CD4-positive, alpha-beta T cell treated with Interleukin-15 for 1 hour (primary cell): ENCODE data around the gene IGSF3.
"Not testable (repeated sequence)": the region's sequence is repeated elsewhere in the genome, so short reads cannot be mapped to it uniquely, and the experiment has no call there.

Experiments used
- DNase-seq: peaks from one replicate; pipeline ENCODE4 v3.0.0-alpha.2; 2020

The IGSF3 gene

DNA sequence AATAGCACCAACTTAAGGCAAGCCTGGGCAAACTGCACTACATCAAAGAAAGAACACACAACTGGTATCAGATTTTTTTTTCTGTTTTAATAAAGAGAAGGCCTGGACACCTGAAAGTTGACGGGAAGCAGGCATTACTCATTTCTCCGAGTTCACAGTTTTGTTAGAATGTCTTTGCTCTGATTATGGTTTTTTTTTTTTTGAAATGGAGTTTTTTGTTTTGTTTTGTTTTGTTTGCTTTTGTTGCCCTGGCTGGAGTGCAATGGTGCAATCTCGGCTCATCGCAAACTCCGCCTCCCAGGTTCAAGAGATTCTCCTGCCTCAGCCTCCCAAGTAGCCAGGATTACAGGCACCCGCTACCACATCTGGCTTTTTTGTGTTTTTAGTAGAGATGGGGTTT is 9.7 kb downstream of the IGSF3 start:
- DNase-seq, result not testable (repeated sequence)

DNA sequence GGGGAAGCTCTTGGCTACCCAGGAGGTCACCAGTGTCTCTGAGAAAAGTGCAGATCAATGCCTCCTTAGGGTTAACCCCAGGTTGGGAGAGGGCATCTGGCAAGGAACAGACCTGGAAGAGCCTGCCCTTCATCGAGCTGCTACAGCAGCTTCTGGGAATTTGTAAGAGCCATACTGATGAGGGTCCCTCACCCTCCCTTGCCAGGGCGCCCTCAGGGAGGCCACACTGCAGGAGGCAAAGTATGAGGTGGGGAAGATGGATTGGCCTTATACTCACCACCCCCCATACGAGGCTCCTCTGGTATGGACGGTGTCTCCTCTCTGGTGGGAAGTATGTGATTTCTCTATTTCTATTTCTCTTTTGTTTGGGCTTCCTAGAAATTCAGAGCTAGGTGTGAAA is 13.2 kb downstream of the IGSF3 start:
- no peak for DNase-seq

DNA sequence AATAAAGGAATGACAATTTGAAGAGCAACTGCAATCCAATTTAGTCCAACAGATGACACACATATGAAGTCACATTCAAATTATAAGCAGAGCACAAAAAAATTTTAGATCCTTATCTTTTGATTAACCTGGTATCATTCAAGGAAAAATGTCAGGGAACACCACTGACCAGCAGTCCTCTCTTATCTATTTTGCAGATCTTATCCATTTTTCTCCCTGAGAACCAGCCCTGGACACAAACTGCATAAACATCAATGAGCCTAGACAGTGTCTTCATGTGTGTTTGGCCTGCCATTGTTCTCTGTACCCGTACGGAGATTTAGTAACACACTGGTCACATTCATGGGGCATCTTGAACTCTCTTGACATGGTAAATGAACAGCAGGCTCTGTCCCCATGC is 14.9 kb downstream of the IGSF3 start:
- DNase-seq, result not testable (repeated sequence)

DNA sequence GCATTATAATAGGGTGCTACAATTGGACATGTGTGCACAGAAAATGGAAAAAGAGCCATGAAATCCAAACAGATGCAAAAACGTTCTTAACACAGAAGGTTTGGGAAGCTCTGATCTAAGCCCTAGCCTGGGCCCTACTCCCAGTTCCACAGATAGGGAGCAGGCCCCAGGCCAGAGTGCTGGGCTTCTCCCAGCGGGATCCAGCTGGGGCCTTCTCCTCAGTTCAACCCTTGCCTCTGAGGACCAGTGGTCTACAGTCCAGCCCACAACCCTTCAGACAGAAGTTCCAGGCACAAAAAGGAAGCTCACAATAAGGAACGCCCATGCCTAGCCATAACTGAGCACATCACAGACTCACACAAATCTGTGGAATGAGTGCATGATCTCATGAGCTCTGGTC is 16.8 kb downstream of the IGSF3 start:
- not testable (repeated sequence) for DNase-seq

DNA sequence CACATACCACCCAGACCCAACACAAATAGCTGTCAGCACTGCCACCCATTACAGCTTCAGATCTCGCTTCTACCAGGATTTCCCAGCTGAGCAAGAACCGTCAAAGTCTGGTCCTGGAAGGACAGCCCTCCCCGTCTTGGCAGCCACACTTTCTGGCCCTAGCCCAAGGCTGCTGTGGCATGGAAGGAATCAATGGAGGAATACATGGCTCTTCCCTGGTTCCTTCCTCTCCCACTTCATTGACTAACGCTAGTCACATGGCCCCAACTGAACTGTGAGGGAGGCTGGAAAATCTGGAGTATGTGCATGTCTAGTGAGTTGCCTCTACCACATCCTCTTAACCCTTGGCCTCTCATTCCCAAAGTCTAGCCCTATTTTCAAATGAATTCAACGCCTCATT is 18.5 kb downstream of the IGSF3 start:
- DNase-seq, result not testable (repeated sequence)

DNA sequence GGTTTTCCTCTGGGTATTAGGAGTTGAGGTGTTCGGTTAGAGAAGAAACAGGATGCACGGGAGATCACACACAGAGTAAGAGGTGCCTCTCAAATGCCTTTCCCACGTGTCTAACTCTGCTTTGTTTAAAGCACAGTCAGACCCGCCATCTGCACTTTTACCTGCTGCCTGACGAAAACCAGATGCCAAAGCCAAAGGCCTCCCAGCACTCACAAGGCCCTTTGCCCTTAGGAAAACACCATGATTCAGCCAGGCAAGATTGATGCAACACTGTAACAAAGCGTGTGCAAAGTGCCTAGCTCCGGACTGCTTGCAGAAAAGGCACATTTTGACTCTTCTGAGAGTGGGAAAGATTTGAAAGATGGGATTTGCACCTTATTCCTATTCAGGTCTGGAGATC is 19.2 kb downstream of the IGSF3 start:
- DNase-seq, result not testable (repeated sequence)

DNA sequence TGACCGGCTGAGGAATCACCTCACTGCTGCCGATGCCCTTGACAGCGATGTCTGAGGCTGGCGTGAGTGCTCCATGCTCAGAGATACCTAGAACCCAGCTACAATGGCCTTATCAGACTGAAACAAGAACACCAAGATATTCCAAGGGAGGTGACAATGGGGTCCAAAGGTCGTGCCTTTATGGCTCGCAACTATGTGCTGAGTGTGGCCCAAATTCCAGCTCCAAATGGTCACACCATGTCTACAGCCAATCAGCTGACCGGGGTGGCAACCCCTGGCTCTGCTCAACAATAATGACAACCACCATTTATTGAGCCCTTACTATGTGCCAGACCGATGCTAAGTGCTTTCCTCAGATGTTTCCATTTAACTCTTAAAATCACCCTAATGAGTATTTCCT is 20.3 kb downstream of the IGSF3 start:
- DNase-seq, result not testable (repeated sequence)

DNA sequence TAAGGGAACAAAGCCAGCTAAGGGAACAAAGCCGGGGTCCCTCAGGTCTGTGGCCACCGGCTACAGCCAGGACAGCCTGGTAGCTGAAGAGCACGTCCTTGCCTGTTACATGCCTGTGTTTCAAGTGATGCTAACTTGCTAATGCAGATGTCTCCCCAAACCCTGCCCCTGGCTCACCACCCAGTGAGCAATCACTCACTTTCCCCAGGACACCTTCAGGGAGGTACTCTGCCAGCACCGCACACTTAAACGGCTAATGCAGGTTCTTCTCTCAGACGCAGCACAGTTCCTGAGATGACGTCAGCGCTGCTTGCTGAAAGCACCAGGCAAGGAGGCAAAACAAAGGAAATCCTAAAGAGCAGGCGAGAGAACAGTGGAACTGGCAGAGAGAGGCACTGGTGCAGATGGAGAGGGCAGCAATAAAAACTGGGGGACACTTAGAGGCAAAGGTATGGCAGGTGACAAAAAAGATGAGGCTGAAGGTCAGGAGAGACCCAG is 20.8 kb downstream of the IGSF3 start:
- DNase-seq, result not testable (repeated sequence)

DNA sequence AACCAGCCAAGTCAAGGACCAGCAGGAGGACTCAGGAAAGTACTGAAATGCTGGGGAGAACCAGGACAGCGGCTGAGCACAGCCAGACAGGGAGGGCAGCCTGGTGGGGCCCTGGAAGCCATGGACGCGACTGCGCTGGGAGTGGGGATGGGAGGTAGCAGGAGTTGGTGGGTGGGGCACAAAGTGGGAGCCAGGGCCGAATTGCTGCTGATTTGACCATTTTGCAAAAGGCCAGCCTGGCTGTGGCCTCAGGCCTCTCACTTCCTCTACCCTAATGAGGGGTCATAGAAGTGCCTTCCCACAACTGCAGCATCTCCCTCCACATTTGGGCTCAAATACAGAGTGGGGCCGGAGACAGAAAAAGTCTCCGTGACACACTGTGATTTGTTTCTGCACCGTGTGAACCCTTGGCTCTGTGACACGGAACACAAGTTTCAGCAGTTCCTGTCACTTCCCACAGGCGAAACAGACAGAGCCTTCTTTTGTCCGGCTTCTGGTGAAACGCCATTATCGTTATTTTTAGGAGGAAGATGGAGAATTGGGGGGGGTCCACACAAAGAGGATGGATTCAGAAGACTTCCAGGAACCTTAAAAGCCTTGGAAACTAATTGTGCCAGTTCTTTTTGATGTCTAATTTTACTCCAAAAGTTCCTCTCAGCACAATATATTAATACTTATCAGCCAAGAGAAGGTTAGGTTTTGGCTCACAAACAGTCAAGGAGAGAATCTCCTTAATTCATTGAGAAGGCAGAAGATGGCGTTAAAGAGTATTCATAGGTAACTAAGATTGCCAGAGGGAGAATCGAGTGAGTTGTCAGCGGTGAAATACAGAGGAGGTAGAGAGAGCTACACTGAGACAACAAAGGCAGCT is 21.5 kb downstream of the IGSF3 start:
- not testable (repeated sequence) for DNase-seq

DNA sequence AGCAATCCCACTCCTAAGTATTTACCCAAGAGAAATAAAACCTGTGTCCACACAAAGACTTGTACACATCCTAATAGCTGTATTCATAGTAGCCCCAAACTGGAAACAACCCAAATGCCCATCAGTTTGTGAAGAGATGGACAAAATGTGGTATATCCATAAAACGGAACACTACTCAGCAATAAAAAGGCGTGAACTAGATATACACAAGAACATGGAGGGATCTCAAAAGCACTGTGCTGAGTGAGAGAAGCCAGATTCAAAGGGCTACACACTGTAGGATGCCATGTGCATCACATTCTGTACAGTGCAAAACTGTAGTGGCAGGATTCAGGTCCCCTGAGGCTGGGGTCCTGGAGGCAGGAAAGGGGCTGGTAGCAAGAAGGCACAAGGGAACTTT is 22.5 kb downstream of the IGSF3 start:
- not testable (repeated sequence) for DNase-seq

DNA sequence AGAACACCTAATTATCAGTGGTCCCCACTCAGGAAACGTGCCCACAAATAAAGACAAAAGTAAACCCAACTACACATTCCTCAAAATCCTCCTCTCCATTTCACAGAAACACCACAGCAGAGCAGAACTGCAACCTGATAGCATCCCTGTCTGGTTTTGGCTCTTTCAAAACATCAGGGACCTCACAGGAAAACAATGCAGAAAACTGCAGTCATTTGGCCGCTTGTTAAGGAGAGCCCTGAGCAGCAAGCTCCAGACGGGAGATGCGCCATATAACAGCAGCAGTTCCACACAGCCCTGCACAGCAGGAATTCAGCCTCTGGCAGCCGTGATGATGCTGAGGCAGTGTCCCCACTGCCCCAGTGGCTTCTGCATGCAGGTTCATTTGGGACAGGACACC is 23.4 kb downstream of the IGSF3 start:
- DNase-seq, result not testable (repeated sequence)

DNA sequence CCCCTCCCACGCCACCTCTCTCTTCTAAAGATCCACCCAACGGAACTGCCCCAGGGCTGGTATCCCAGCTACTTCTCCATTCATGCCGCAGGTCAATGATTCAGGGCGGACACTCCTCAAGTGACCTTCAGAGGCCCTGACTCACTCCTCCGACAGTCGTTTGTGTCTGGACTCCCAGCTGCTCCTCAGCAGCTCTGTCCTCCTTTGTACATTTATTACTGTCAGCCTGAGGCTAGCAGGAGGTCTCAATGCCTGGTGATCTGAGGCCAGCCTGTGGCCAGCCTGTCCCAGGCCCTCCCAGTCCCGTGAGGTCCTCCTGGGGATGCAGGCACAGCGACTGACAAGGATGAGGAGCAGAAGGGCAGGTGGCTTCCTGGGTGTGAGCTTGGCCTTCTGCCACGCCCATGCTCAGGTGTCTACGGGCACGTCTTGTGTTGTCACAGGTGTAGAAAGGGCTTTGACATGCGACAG is 24.2 kb downstream of the IGSF3 start:
- DNase-seq, result not testable (repeated sequence)

DNA sequence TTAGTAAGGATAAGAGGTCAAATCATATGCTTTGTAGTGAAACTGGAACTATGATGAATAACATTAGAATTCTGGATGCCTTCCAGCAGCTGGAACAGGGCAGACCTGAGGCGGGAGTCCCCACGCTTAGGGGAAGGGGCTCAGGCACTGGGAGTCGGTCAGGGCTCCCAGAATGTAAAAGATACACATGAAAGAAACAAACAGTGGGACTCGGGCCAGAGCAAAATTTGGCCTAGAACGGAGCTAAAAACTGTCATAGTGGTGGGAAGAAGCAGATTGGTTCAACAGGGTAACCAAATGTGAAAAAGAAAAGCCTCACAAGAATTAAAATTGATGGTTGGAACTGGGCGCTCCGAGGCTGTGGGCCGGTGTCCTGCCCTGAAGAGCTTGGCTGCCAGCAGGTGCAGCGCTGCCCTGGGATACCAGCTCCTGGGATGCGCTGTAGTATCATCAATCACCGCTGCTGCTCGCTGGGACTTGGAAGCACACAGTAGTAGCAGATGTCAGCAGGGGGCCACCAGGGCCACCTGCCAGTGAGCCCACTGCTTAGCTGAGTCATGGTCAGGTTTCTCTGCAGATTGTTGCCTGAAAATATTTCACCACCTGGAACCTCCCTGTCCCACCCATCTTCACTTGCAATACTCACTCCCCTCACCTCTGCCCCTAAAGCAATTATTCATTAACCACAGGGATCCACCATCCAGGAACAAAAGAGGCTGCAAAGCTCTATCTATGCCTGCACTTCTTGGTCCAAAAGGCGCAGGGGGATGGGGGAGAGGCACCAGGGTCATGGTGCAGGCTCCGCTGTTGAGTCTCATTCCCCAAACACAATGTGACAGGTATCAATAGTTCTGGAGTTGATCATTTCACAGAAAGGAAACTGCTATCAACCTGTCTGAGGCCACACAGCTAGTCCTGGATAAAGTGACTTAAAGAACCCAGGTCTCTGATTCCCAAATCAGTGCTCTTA is 24.9 kb downstream of the IGSF3 start:
- DNase-seq, result not testable (repeated sequence)

DNA sequence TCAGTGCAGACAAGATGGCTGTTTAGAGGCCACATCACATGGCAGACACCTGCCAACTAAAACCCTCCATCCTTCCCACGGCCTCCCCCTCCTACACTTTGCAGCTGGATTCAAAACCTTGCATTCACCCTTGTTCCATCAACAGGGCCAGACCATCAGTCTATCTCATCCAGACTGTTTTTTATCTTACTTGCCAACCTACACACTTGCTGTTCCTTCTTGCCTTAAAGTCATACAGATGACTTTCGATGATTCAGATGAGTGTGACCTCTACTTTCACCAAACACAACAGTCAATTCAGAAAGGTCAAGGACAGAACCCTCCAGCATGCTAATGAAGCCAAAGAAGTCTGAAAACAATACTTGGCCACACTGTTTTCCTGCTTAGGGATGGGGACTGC is 29.9 kb downstream of the IGSF3 start:
- DNase-seq, result not testable (repeated sequence)

DNA sequence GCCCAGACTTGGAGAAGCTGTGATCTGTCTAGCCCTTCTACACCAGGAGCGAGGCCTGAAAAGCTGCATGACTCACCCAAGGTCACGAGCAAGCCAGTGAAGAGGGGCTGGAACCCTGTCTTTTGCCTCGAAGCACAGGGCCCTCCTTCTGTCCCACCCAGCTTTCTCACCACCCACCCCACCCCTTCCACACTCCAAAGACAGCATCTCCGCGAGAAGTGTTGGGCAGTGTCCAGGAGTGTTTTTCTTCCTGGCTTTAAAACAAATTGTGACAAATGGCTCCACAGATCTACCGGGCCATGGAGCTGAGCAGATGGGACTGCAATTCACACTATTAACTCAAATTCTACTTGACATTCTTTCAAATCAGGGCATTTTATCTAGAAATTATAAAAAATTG is 30.9 kb downstream of the IGSF3 start:
- DNase-seq, result not testable (repeated sequence)

DNA sequence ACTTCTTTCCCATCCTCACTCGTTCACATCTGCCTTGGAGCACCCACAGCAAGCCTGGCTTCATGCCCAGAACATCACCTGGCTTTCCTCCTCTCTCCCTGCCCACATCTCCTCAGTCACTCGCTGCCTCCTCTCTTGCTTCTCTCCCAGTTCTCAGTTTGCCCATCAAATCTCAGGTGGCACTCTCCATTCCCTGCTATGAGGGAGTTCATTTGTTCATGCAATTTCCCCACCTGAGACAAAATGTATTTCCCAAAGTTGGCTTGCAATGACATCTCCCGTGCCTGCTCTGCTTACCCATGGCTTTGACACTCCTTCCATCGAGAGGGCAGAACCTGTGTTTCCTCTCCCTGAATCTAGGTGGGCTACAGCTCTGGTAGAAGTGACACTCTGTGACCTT is 33.1 kb downstream of the IGSF3 start:
- DNase-seq, result not testable (repeated sequence)

DNA sequence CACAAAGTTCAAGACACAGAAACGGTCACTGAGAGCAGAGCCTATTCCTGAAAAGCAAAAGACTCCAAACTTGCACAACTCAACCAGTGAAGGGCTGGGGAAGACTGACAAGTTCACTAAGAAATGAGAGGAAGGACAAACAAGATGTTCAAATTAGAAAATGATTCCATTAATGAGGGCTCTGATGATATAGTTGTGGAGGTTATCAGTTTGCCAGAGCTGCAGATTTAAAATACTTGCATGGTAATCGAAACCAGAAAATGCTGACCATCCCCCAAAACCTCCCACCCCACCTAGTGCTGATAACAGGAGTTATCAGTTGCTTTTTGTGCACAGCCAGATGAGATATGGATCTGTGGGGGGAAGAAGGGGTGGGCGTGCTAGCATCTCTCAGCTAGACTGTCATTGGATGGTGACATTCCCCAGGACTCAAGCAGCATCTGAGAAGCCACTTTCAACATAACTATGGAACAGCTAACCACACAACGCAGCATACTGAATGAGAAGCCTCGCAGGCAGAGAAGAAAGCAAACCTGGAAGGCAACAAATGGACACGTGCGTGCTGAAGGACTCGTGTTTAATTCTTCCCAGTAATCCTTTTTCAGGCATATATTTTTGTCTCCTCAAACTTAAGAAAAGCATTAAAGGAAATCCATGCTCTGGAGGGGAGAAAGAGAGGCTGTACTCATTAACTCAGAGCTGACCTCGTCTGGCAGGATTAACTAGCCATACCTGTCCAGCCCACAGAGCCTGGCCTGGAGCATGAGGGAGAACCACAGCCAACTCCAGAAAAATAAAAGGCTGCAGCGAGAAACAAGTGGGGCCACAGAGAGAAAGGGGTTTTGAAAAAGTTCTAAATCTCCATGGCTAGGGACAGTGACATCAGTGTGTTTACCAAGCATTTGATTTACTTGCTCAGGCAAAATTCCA is 35.3 kb downstream of the IGSF3 start:
- not testable (repeated sequence) for DNase-seq

DNA sequence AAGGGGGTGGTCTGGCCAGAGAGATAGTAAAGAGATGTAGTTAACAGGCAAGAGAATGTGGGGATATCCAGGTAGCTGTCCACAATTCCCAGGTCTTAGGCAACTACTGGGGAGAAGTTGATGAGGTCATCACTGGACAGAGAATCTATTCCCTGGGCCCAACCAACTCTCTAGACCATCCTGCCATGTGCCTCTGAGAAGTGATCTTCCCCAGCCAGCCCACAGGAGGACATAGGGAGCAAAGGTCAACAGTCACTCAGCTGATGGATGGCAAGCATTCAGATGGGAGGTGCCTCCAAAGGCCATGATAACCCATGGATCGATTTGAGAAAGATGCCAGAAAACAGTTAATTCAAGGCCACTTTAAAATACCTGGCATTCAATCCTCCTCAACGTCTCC is 36.0 kb downstream of the IGSF3 start:
- not testable (repeated sequence) for DNase-seq

DNA sequence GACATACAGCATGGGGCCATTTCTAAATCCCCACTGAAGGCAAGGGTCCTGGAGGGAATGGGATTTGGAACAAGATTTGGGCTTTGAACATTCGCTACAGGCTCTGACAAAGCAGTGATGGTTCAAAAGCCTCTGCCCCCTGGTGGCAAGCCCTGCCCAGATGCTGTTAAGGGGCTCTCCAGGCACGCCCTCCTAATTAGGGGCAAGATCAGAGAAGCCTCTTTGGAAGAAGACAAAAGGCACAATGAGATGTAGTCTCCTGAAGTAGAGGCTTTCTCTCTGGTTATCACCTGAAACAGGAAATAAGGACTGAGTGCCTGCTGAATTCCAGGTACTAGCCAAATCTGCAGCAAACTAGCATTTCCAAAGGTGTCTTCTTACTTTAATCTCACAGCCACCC is 37.5 kb downstream of the IGSF3 start:
- DNase-seq, result not testable (repeated sequence)

DNA sequence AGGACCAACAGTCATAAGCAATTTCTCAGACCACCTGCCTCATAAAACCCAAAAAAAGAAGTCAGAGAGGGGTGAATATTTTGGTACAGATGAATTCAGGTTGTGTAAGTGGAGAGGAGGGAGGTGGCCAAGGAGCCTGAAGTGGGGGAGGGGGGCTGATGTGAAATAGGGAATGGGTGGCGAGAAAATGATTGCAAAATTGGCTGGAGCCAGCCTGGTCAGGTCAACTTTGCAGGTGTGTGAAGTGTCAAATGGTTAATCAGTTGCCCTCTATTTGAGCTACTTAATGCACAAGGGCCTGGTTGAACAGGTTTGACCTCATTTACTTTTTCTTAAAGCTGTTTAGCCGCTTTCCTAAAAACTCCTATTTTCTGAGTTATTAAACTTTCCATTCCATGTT is 38.1 kb downstream of the IGSF3 start:
- not testable (repeated sequence) for DNase-seq

DNA sequence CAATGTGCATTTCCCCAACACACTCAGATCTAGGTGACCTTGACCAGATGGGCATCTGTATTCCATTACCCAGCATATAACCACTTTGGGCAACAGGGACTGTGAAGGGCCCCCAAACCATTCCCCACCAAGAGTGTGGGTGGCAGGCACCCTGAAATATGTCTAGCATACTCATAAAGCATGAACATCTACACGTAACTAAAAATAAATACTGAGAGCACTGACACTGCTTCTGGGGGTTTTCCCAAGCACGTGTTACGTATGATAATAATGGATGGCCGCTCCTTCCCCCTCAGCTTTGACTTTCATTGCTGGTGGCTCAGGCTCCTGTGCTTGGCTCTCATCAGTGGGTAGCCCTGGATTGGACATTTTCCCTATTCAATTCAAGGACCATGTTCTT is 39.1 kb downstream of the IGSF3 start:
- no peak for DNase-seq

DNA sequence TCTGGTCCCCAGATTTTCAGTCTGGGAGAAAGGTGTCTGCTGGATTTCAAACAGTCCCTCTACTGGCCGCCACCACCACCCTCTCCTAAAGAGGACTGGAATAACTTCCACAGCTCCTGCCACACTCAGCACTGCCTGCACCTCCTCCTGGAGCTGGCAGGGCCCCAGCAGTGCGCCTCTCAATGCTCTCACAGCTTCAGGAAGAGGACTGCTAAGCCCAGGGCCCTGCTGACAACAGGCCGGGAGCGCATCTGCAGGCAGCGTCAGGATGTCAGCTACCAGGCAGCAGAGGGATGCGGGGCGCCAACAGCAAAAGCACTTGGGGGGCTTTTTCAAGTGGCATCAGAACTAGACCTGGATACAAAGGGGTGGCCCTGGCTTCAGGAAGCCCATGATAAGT is 40.2 kb downstream of the IGSF3 start:
- not testable (repeated sequence) for DNase-seq
